Astrocyte (in vitro differentiated cells and primary cell): ENCODE data around the gene ACD. TPM values are rescaled to one million over a fixed set of nuclear protein-coding genes. Genes with fewer than 3 reads are reported as not detected.

Source experiments
- DNase-seq: peaks from one replicate; pipeline ENCODE4 v3.0.0-alpha.2; 2010; ENCODE audit warnings: low read depth
- FAIRE-seq: peaks from 2 replicates; lab custom pipeline; 2011; peaks lifted over from hg19 to GRCh38; lab: Jason Lieb, UNC
- H2AFZ ChIP-seq: 2 replicates; pipeline ENCODE4 v1.6.0; 2012; ENCODE audit warnings: low read depth, low read length, inconsistent platforms
- H3K27ac ChIP-seq: 2 replicates; pipeline ENCODE4 v1.5.1; 2011; ENCODE audit warnings: low read depth, low read length, inconsistent platforms
- H3K27me3 ChIP-seq: 2 replicates; pipeline ENCODE4 v1.6.0; 2011; ENCODE audit warnings: low read length, inconsistent platforms; ENCODE audit not compliant: insufficient read depth
- H3K36me3 ChIP-seq: 2 replicates; pipeline ENCODE4 v1.5.1; 2011; ENCODE audit warnings: low read length, inconsistent platforms; ENCODE audit not compliant: insufficient read depth
- H3K4me1 ChIP-seq: 2 replicates; pipeline ENCODE4 v1.5.1; 2011; ENCODE audit warnings: low read length, inconsistent platforms; ENCODE audit not compliant: insufficient read depth
- H3K4me2 ChIP-seq: 2 replicates; pipeline ENCODE4 v1.6.0; 2012; ENCODE audit warnings: low read length, inconsistent platforms
- H3K4me3 ChIP-seq: 2 replicates; pipeline ENCODE4 v1.5.1; 2011; ENCODE audit warnings: low read depth, mild to moderate bottlenecking, low read length, inconsistent platforms; ENCODE audit not compliant: insufficient read depth
- H3K79me2 ChIP-seq: 2 replicates; pipeline ENCODE4 v1.6.0; 2012; ENCODE audit warnings: mild to moderate bottlenecking, low read length, inconsistent platforms; ENCODE audit not compliant: insufficient read depth
- H3K9ac ChIP-seq: 2 replicates; pipeline ENCODE4 v1.6.0; 2012; ENCODE audit warnings: mild to moderate bottlenecking, low read length, inconsistent platforms
- H3K9me3 ChIP-seq: 2 replicates; pipeline ENCODE4 v1.5.1; 2012; ENCODE audit warnings: low read depth, mild to moderate bottlenecking, low read length, inconsistent platforms; ENCODE audit not compliant: insufficient read depth
- H4K20me1 ChIP-seq: 2 replicates; pipeline ENCODE4 v1.6.0; 2012; ENCODE audit warnings: low read length, inconsistent platforms; ENCODE audit not compliant: insufficient read depth
- H3K27ac Mint-ChIP-seq: one replicate; pipeline ENCODE4 v1.8.0; 2021; ENCODE audit warnings: mild to moderate bottlenecking, mixed read lengths; ENCODE audit not compliant: unreplicated experiment
- H3K27me3 Mint-ChIP-seq: one replicate; pipeline ENCODE4 v1.8.0; 2021; ENCODE audit warnings: low read depth, mixed read lengths; ENCODE audit not compliant: unreplicated experiment
- H3K36me3 Mint-ChIP-seq: one replicate; pipeline ENCODE4 v1.8.0; 2021; ENCODE audit warnings: low read depth, mixed read lengths; ENCODE audit not compliant: unreplicated experiment
- H3K4me1 Mint-ChIP-seq: one replicate; pipeline ENCODE4 v1.8.0; 2021; ENCODE audit warnings: low read depth, mixed read lengths; ENCODE audit not compliant: unreplicated experiment
- H3K4me3 Mint-ChIP-seq: one replicate; pipeline ENCODE4 v1.8.0; 2021; ENCODE audit warnings: mild to moderate bottlenecking, moderate library complexity, mixed read lengths; ENCODE audit not compliant: unreplicated experiment
- H3K9me3 Mint-ChIP-seq: one replicate; pipeline ENCODE4 v1.8.0; 2021; ENCODE audit warnings: mild to moderate bottlenecking, mixed read lengths; ENCODE audit not compliant: unreplicated experiment
- EZH2 ChIP-seq: IDR thresholded peaks from 2 replicates; pipeline ENCODE4 v1.6.1; 2012; ENCODE audit warnings: mild to moderate bottlenecking, low read length, inconsistent platforms; ENCODE audit not compliant: insufficient read depth
- total RNA-seq: library from RNA; stranded (reverse); gene quantifications from 2 replicates; pipeline ENCODE4 v1.2.1, GENCODE V29; 2021
- TF ChIP-seq, protein P1 (sequence below): IDR thresholded peaks from 2 replicates; pipeline ENCODE4 v1.5.1; 2011; ENCODE audit warnings: low read depth, mild to moderate bottlenecking, inconsistent platforms, low read length, moderate library complexity; ENCODE audit not compliant: insufficient read depth

ACD gene
- total RNA-seq, 1 donor from 2014 or later: 11.8 TPM

DNA sequence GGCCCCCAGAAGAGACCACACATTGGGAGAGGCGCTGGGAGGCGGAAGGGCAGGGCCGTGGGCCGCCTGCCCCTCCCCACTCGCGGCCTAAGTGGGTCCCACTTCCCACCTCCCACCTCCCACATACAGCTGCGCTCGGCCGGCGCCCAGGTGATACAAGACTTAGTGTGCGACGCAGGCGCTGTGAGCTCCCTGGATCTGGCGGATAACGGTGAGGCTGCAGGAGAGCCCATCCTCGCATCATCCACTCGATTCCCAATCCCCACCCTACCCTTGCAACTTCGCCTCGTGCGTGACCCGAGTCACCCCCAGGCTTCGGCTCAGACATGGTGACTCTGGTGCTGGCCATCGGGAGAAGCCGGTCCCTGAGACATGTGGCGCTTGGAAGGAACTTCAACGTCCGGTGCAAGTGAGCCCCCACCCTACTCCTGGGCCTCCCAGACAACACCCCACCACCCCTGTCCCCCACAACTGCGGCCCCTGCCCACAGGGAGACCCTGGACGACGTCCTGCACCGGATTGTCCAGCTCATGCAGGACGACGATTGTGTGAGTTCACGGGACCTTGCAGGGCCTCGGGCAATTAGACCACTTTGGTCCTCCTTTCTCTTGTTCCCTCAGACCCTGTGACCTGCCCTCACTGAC is 11.2 kb downstream of the ACD start:
- no peak for FAIRE-seq
- Mint-ChIP-seq H3K27ac (no peak overlapping the region), H3K27me3 (peaks cover 46% of the 10 kb centered on the region)

DNA sequence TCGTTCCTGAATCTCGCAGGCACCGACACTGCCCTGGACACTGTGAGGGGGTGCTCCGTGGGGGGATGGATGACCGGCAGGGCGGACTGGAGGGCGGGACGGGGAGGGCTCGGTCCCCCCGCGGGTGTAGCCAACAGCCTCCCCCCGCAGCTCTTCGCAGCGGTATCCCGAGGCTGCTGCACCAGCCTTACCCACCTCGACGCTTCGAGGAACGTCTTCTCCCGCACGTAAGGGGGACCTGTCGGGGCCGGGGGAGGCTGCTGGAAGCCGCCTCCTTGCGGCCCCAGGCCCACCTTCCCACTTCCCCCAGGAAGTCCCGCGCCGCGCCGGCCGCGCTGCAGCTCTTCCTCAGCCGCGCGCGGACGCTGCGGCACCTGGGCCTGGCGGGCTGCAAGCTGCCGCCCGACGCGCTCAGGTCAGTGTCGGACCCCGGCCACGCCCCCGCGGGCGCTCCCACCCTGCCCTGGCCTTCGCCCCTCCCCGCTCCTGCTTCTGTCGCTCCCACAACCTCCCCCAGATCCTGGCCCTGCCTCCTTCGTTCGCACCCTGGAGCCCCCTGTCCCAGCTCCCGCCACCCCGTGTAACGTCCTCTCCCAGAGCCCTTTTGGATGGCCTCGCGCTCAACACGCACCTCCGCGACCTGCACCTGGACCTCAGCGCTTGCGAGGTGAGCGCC is 11.8 kb downstream of the ACD start:
- H3K36me3 Mint-ChIP-seq: peaks cover 9% of the 10 kb centered on the region
- H3K36me3 ChIP-seq: no peaks in the 10 kb centered on the region
- H3K9me3 Mint-ChIP-seq: peaks cover 5% of the 10 kb centered on the region
- H3K9ac ChIP-seq: no peak overlapping the region
- no peaks in the 10 kb centered on the region for H3K9me3 ChIP-seq
- H3K4me3 ChIP-seq: no peak overlapping the region
- TF ChIP-seq, protein P1, sequence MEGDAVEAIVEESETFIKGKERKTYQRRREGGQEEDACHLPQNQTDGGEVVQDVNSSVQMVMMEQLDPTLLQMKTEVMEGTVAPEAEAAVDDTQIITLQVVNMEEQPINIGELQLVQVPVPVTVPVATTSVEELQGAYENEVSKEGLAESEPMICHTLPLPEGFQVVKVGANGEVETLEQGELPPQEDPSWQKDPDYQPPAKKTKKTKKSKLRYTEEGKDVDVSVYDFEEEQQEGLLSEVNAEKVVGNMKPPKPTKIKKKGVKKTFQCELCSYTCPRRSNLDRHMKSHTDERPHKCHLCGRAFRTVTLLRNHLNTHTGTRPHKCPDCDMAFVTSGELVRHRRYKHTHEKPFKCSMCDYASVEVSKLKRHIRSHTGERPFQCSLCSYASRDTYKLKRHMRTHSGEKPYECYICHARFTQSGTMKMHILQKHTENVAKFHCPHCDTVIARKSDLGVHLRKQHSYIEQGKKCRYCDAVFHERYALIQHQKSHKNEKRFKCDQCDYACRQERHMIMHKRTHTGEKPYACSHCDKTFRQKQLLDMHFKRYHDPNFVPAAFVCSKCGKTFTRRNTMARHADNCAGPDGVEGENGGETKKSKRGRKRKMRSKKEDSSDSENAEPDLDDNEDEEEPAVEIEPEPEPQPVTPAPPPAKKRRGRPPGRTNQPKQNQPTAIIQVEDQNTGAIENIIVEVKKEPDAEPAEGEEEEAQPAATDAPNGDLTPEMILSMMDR: no peak
- TF ChIP-seq EZH2: peak; percentile 96
- H3K27ac Mint-ChIP-seq: no peak overlapping the region
- no peak overlapping the region for H3K4me2 ChIP-seq
- H3K27ac ChIP-seq: no peak overlapping the region
- H4K20me1 ChIP-seq: peaks cover 18% of the 10 kb centered on the region
- H3K4me1 ChIP-seq: peaks cover under 1% of the 10 kb centered on the region
- FAIRE-seq (no peak), DNase-seq (no peak)
- H3K4me1 Mint-ChIP-seq: no peaks in the 10 kb centered on the region
- peaks cover 45% of the 10 kb centered on the region for H3K27me3 Mint-ChIP-seq
- H3K79me2 ChIP-seq: no peaks in the 10 kb centered on the region
- H3K4me3 Mint-ChIP-seq: no peak overlapping the region
- peaks cover 55% of the 10 kb centered on the region for H3K27me3 ChIP-seq
- no peak overlapping the region for H2AFZ ChIP-seq

More for the DNA sequence above, 11.2 kb downstream of the ACD start:
- no peak for DNase-seq
- Histone ChIP-seq H3K27me3 (peaks cover 55% of the 10 kb centered on the region), H3K9me3 (no peaks in the 10 kb centered on the region), H2AFZ (no peak overlapping the region), H3K79me2 (no peaks in the 10 kb centered on the region), H3K27ac (no peak overlapping the region), H3K4me3 (no peak overlapping the region), H4K20me1 (peaks cover 18% of the 10 kb centered on the region), H3K9ac (no peak overlapping the region), H3K4me1 (peaks cover 7% of the 10 kb centered on the region), H3K36me3 (no peaks in the 10 kb centered on the region), H3K4me2 (no peak overlapping the region)
- Mint-ChIP-seq H3K4me1 (peaks cover 1% of the 10 kb centered on the region), H3K4me3 (no peak overlapping the region), H3K9me3 (peaks cover 5% of the 10 kb centered on the region), H3K36me3 (peaks cover 9% of the 10 kb centered on the region)
- peak; percentile 86 for TF ChIP-seq EZH2
- TF ChIP-seq, protein P1: no peak

DNA sequence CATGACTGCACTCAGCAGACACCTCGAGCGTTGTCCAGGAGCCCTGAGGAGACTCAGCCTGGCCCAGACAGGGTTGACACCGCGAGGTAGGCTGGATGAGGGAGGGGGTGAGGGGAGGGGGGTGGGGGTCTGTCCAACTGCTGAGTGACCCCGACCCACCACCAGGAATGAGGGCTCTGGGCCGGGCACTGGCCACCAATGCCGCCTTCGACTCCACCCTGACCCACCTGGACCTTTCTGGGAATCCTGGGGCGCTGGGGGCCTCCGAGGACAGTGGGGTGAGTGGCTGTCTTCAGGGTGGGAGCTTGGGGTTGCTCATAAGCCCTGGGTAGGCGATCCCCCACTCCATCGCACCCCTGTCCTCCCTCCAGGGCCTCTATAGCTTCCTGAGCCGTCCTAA is 12.4 kb downstream of the ACD start:
- no peaks in the 10 kb centered on the region for H3K36me3 ChIP-seq
- FAIRE-seq (no peak), DNase-seq (no peak)
- no peak overlapping the region for H3K9ac ChIP-seq
- H3K4me1 ChIP-seq: no peaks in the 10 kb centered on the region
- no peaks in the 10 kb centered on the region for H3K9me3 ChIP-seq
- H3K4me3 ChIP-seq: no peak overlapping the region
- H3K79me2 ChIP-seq: no peaks in the 10 kb centered on the region
- no peak overlapping the region for H3K4me2 ChIP-seq
- peaks cover 9% of the 10 kb centered on the region for H3K36me3 Mint-ChIP-seq
- no peak overlapping the region for H3K27ac ChIP-seq
- no peak overlapping the region for H2AFZ ChIP-seq
- H3K9me3 Mint-ChIP-seq: peaks cover 5% of the 10 kb centered on the region
- no peak overlapping the region for H3K4me3 Mint-ChIP-seq
- peaks cover 55% of the 10 kb centered on the region for H3K27me3 ChIP-seq
- no peak overlapping the region for H3K27ac Mint-ChIP-seq
- peaks cover 18% of the 10 kb centered on the region for H4K20me1 ChIP-seq
- H3K27me3 Mint-ChIP-seq: peaks cover 45% of the 10 kb centered on the region
- no peaks in the 10 kb centered on the region for H3K4me1 Mint-ChIP-seq
- TF ChIP-seq EZH2: no peak
- TF ChIP-seq, protein P1: no peak
